Measurements from ENCODE around the gene BCL6B. TPM values are rescaled to one million over a fixed set of nuclear protein-coding genes. Genes with fewer than 3 reads are reported as not detected.

The BCL6B gene
- total and polyA plus RNA-seq, 11 donors, result 5.9 to 32.8 (median 10.6) TPM

DNA sequence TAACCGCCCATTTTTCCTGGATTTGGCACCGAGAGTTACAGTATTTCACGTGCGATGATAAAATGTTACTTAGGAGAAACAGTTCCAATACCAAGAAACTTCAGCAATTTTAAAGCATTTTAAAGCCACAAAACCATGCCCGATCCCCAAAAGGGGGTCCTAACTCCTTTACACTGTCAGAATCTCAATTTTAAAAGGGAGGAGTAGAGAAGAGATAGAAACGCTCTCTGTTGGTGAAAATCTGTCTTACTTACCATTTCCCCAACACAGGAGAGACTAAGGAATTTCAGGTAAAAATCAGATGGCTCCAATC lies 11.0 kb upstream of the BCL6B start:
- peak overlapping the region; percentile 75 to 99 (median 91) for H3K4me3 ChIP-seq
- TF ChIP-seq CTCF (IDR thresholded peaks at IDR 0.05) (no peak), POLR2A (IDR thresholded peaks at IDR 0.05) (no peak)
- 0 to 1% (median 1%) methylated on average over 6 of the region's 6 CpGs for WGBS, 4 donors
- H3K36me3 ChIP-seq, result peaks cover 0 to 28% (median 9%) of the 10 kb centered on the region in 9 donors
- intact Hi-C loops (cut with DNase I), result loop anchor here in 2 of 10 donors (5.0 to 10.0 kb wide), 2 partner anchors 257 to 360 kb away; partner anchors contain the start of genes XAF1 (in 2 of the 2), C17orf100 (in 1 of the 2) and MED31 (in 1 of the 2)
- H3K27ac ChIP-seq, result peak overlapping the region; percentile 94 to 99 (median 97)
- H3K9me3 ChIP-seq, result no peaks in the 10 kb centered on the region
- no peak for DNase-seq
- peaks cover 9 to 59% (median 41%) of the 10 kb centered on the region in 12 donors for H3K4me1 ChIP-seq
- H3K27me3 ChIP-seq, result no peaks in the 10 kb centered on the region
- ATAC-seq, result no peak

DNA sequence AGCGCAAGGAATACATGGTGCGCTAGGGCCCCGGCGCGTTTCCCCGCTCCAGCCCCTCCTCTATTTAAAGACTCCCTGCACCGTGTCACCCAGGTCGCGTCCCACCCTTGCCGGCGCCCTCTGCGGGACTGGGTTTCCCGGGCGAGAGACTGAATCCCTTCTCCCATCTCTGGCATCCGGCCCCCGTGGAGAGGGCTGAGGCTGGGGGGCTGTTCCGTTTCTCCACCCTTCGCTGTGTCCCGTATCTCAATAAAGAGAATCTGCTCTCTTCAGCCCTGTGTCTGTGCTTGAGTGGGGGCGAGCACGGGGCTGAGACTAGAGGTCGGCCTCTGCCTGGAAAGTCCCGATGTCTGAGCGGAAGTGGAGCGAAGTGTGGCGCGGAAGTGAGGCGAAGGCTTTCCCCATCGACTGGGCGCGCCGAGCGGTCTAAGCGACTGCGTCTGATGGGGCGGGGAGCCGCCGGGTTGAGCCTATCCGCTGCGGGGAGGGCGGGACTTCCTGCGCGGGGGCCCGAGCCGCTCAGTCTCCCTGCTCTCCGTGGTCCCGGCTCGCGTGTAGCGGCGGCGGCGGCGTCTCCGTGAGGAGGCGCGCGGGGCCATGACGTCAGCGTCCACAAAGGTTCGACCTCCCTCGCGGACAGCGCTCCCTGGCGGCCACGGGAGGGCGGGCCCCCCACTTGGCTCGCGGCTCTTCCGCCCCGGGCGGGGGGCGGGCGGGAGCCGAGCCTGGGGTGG lies 8.4 kb upstream of the BCL6B start:
- H3K27me3 ChIP-seq, result no peaks in the 10 kb centered on the region
- intact Hi-C loops (cut with DNase I), result loop anchor here in 2 of 10 donors (5.0 to 10.0 kb wide), 2 partner anchors 260 to 362 kb away; partner anchors contain the start of genes XAF1 (in 2 of the 2), C17orf100 (in 1 of the 2) and MED31 (in 1 of the 2)

DNA sequence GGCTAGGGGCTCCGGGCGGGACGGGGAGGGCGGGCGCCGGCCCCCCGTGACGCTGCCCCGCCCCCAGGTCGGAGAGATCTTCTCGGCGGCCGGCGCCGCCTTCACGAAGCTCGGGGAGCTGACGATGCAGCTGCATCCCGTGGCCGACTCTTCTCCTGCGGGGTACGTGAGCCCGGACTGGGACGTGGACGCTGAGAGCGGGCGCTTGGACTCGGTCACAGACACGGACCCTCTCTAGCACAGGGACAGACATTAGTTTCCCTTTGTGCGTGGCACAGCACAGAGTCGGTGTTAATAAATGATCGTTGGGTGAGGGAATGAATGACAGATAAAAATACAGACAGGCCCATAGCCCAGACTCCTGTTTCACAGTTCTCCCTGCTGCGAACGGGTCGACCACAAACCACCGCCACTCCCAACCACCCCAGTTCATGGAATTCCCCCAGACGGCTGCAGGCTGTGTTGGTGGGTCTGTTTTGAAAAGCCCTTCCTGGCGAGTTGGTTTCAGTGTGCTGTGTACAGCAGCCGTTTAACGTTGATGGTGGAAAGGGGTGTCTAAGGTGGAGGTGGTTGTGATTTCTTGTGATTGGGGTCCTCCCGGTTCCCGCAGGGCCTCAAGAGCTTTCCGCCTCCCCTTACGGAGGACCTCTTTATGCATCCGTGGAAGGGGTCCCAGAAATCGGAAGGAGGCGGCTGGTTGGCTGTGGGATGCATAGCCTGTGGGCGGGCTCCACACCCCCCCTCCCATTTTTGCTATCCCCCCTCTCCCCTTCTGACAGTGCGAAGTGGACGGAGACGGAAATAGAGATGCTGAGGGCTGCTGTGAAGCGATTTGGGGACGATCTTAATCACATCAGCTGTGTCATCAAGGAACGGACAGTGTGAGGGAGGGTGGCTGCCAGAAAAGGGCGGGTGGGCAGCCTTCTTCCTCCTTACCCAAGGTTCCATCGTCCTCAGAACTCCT lies 7.6 kb upstream of the BCL6B start:
- intact Hi-C loops (cut with DNase I), result loop anchor here in 2 of 10 donors (5.0 to 10.0 kb wide), 2 partner anchors 260 to 363 kb away; partner anchors contain the start of genes XAF1 (in 2 of the 2), C17orf100 (in 1 of the 2) and MED31 (in 1 of the 2)
- Histone ChIP-seq H3K27me3 (no peaks in the 10 kb centered on the region), H3K9me3 (no peaks in the 10 kb centered on the region), H3K4me3 (peak overlapping the region; percentile 22 to 99 (median 89)), H3K4me1 (peaks cover 18 to 82% (median 60%) of the 10 kb centered on the region in 12 donors), H3K27ac (peak overlapping the region; percentile 89 to 99 (median 97)), H3K36me3 (peaks cover 0 to 17% (median 6%) of the 10 kb centered on the region in 9 donors)
- 11 to 24% (median 14%) methylated on average over 27 to 56 of the region's 56 CpGs for WGBS, 4 donors
- TF ChIP-seq POLR2A (IDR thresholded peaks at IDR 0.05), result peak in 1 of 2 donors; percentile 70
- TF ChIP-seq CTCF (IDR thresholded peaks at IDR 0.05), result peak in 3 of 12 donors; percentile 9 to 36 (median 17)
- ATAC-seq (no peak), DNase-seq (no peak)

More for the DNA sequence above, 8.4 kb upstream of the BCL6B start:
- H3K36me3 ChIP-seq, result peaks cover 0 to 24% (median 10%) of the 10 kb centered on the region in 9 donors
- TF ChIP-seq CTCF (IDR thresholded peaks at IDR 0.05), result peak; percentile 62 to 93 (median 84)
- peak in 1 of 2 donors; percentile 68 for TF ChIP-seq POLR2A (IDR thresholded peaks at IDR 0.05)
- peak; percentile 97 to 99 (median 99) for DNase-seq
- peak; percentile 85 to 92 (median 89) for ATAC-seq
- H3K4me1 ChIP-seq, result peaks cover 16 to 82% (median 58%) of the 10 kb centered on the region in 12 donors
- no peaks in the 10 kb centered on the region for H3K9me3 ChIP-seq
- H3K27ac ChIP-seq, result peak overlapping the region; percentile 89 to 99 (median 97)
- 1 to 2% (median 1%) methylated on average over 26 to 75 of the region's 75 CpGs for WGBS, 4 donors
- H3K4me3 ChIP-seq, result peak overlapping the region; percentile 75 to 99 (median 91)

Measured in heart left ventricle (tissue), 16 donors.